CD4-positive, alpha-beta memory T cell (primary cell): ENCODE data around the gene GCN1. TPM values are rescaled to one million over a fixed set of nuclear protein-coding genes. Genes with fewer than 3 reads are reported as not detected.

Experiments used
- CTCF ChIA-PET: fragments of 350-600 bp; sonication (Branson Sonifier 250); formaldehyde crosslinking; loops from one replicate; lab custom pipeline; 2021; ENCODE audit warnings: inconsistent platforms; ENCODE audit not compliant: partially characterized antibody; lab: Charles Lee
- POLR2A ChIA-PET: fragments of 350-600 bp; sonication (Branson Sonifier 250); formaldehyde crosslinking; loops from one replicate; lab custom pipeline; 2021; ENCODE audit not compliant: partially characterized antibody; lab: Charles Lee
- DNase-seq, 5 donors: peaks; one replicate each; pipeline versions ENCODE4 v3.0.0 to v3.0.0-alpha.2; 2020 to 2022; ENCODE audit warnings: mixed read lengths in 1 of 5
- H3K27ac ChIP-seq: one replicate; pipeline ENCODE4 v1.7.0; 2013; ENCODE audit warnings: low read depth, low read length
- H3K27me3 ChIP-seq: 2 replicates; pipeline ENCODE4 v1.7.0; 2013; ENCODE audit warnings: mild to moderate bottlenecking, low read length, moderate library complexity; ENCODE audit not compliant: insufficient read depth
- H3K36me3 ChIP-seq: 2 replicates; pipeline ENCODE4 v1.7.0; 2013; ENCODE audit warnings: mild to moderate bottlenecking, low read length, moderate library complexity; ENCODE audit not compliant: insufficient read depth
- H3K4me1 ChIP-seq: 2 replicates; pipeline ENCODE4 v1.7.0; 2013; ENCODE audit warnings: mild to moderate bottlenecking, low read length, moderate library complexity; ENCODE audit not compliant: insufficient read depth
- H3K4me3 ChIP-seq, 2 donors: one replicate each; pipeline ENCODE4 v1.7.0; 2013; ENCODE audit warnings: low read length in 2 of 2, mild to moderate bottlenecking in 1 of 2
- H3K9me3 ChIP-seq, 2 donors: one replicate each; pipeline ENCODE4 v1.7.0; 2013; ENCODE audit warnings: low read length in 2 of 2, control low read depth in 1 of 2; ENCODE audit not compliant: control insufficient read depth in 1 of 2
- H3K27ac Mint-ChIP-seq, 7 donors: one replicate each; pipeline ENCODE4 v1.8.0; 2020 to 2021; ENCODE audit warnings: mixed read lengths in 7 of 7, mild to moderate bottlenecking in 6 of 7, inconsistent platforms in 3 of 7, moderate library complexity in 3 of 7
- H3K27me3 Mint-ChIP-seq, 2 donors: one replicate each; pipeline ENCODE4 v1.8.0; 2020 to 2021; ENCODE audit warnings: mixed read lengths in 2 of 2
- H3K36me3 Mint-ChIP-seq, 2 donors: one replicate each; pipeline ENCODE4 v1.8.0; 2020 to 2021; ENCODE audit warnings: mixed read lengths in 2 of 2, inconsistent platforms in 1 of 2, mild to moderate bottlenecking in 1 of 2
- H3K4me1 Mint-ChIP-seq, 4 donors: one replicate each; pipeline ENCODE4 v1.8.0; 2020 to 2021; ENCODE audit warnings: mixed read lengths in 4 of 4, mild to moderate bottlenecking in 1 of 4
- H3K4me3 Mint-ChIP-seq, 8 donors: one replicate each; pipeline ENCODE4 v1.8.0; 2020 to 2021; ENCODE audit warnings: mixed read lengths in 8 of 8, mild to moderate bottlenecking in 7 of 8, moderate library complexity in 6 of 8, inconsistent platforms in 3 of 8
- H3K9me3 Mint-ChIP-seq, 8 donors: one replicate each; pipeline ENCODE4 v1.8.0; 2020 to 2021; ENCODE audit warnings: mixed read lengths in 8 of 8, mild to moderate bottlenecking in 5 of 8, inconsistent platforms in 3 of 8, moderate library complexity in 1 of 8
- intact Hi-C: fragments of 100-400 bp; cut with micrococcal nuclease; formaldehyde crosslinking; loops from one replicate; pipeline ENCODE4 v1.15.1; 2023
- polyA plus RNA-seq, 2 donors: library from polyadenylated mRNA; unstranded; fragments of 300-500 nt; fragmentation: Illumina TruSeq; gene quantifications; one replicate each; pipeline ENCODE4 v1.2.3, GENCODE V29; 2021
- total RNA-seq, 2 experiments: library from RNA; stranded (reverse); gene quantifications; one replicate each; pipeline ENCODE4 v1.2.3, GENCODE V29; 2021

GCN1 gene
- total and polyA plus RNA-seq, 4 experiments from 2014 or later = 13.9 to 132 (median 78.1) TPM

DNA sequence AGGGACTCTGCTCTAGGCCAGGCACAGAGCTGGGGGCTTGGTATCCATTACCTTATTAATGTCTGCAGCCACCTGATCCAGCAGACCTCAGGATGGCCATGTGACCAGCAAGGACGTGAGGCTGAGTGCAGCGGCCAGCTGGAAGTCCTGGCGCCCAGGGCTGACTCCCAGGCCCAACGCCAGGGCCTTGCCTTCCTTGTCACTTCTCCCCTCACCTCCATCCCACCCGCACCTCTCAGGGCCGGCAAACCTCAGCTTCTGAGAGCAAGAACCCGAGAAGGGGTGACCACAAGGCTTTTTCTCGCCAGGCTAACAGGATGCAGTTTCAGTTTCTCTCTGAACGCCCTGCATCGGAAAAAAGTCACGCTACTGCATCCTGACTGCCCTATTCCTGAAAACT, 93.3 kb downstream of the GCN1 start:
- Mint-ChIP-seq H3K9me3 (peaks cover 0 to 2% (median 0%) of the 10 kb centered on the region in 8 donors), H3K27ac (peak overlapping the region; percentile 55 to 91 (median 81)), H3K36me3 (peaks cover 23 to 67% of the 10 kb centered on the region in 2 donors), H3K4me1 (peaks cover 15 to 48% (median 22%) of the 10 kb centered on the region in 4 donors), H3K27me3 (no peaks in the 10 kb centered on the region), H3K4me3 (peak overlapping the region in 7 of 8 donors; percentile 70 to 81 (median 73))
- H3K27ac ChIP-seq = peak overlapping the region; percentile 20
- intact Hi-C loops = no loop called here
- POLR2A ChIA-PET = interaction anchor here (0.7 to 1.1 kb wide), 2 partner anchors 14 to 16 kb away, joined by 3 read pairs; partner anchors contain the start of gene RAB35
- H3K9me3 ChIP-seq = no peaks in the 10 kb centered on the region
- no peak for DNase-seq
- H3K4me3 ChIP-seq = no peak overlapping the region
- no peaks in the 10 kb centered on the region for H3K27me3 ChIP-seq
- peaks cover 25% of the 10 kb centered on the region for H3K4me1 ChIP-seq
- peaks cover 56% of the 10 kb centered on the region for H3K36me3 ChIP-seq
- CTCF ChIA-PET = interaction anchor here (0.9 kb wide), 1 partner anchor 14 kb away, joined by 3 read pairs; no protein-coding TSS in a partner anchor

DNA sequence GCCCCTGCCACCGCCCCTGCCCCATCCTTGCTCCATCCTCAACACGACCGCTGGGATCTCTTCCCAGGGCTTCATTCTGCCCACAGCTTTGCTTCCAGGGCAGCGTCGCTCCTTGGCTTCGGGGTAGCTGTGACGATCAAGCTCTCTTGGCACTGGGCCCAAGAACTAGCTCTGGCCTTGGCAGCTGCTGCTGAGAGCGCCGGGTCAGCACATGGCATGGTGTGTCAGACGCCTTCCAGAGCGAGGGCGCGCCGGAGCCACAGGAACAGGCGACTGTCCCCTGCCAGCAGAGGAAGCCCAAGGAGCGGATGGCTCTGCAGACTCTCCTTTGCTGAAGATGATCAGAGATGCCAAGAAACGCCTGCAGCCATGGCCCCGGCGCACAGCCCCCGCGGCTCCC, 93.9 kb downstream of the GCN1 start:
- ChIA-PET POLR2A (interaction anchor here (0.7 to 1.1 kb wide), 4 partner anchors 14 to 101 kb away, joined by 3 to 4 read pairs (median 3); partner anchors contain the start of genes RAB35 and RPLP0), CTCF (interaction anchor here (0.9 kb wide), 2 partner anchors 14 to 166 kb away, joined by 3 read pairs; no protein-coding TSS in a partner anchor)
- Histone ChIP-seq H3K27me3 (no peaks in the 10 kb centered on the region), H3K27ac (no peak overlapping the region), H3K4me1 (peaks cover 25% of the 10 kb centered on the region), H3K4me3 (no peak overlapping the region), H3K36me3 (peaks cover 56% of the 10 kb centered on the region), H3K9me3 (no peaks in the 10 kb centered on the region)
- Mint-ChIP-seq H3K9me3 (peaks cover 0 to 2% (median 0%) of the 10 kb centered on the region in 8 donors), H3K4me1 (peaks cover 11 to 43% (median 19%) of the 10 kb centered on the region in 4 donors), H3K4me3 (no peak overlapping the region), H3K27ac (peak overlapping the region in 1 of 7 donors; percentile 92), H3K27me3 (no peaks in the 10 kb centered on the region), H3K36me3 (peaks cover 19 to 67% of the 10 kb centered on the region in 2 donors)
- intact Hi-C loops = no loop called here
- DNase-seq = no peak

DNA sequence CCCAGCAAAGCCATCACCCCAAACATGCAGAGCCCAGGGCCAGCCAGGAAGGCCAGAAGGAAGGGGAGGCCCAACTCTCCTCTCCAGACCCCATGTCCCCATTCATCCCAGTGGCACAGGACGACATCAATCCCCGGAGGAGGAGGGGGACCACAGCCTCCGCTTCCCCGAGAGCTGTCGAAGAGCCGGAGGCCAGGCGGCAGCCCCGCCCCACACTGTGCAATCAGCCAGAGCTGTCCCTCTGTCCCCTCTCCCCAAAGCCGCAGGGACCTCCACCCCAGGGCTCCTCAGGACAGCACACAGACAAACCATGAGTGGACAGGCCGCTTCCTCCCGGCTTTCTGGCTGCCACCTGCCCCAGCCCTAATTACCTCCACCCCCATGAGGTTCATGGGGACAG, 94.8 kb downstream of the GCN1 start:
- no peaks in the 10 kb centered on the region for H3K9me3 Mint-ChIP-seq
- DNase-seq = no peak
- Histone ChIP-seq H3K4me3 (no peak overlapping the region), H3K9me3 (no peaks in the 10 kb centered on the region), H3K4me1 (peaks cover 25% of the 10 kb centered on the region), H3K27me3 (no peaks in the 10 kb centered on the region), H3K27ac (no peak overlapping the region), H3K36me3 (peaks cover 51% of the 10 kb centered on the region)
- no peaks in the 10 kb centered on the region for H3K27me3 Mint-ChIP-seq
- ChIA-PET CTCF (interaction anchor here (0.9 kb wide), 1 partner anchor 167 kb away, joined by 3 read pairs; no protein-coding TSS in a partner anchor), POLR2A (interaction anchor here (0.8 to 0.9 kb wide), 3 partner anchors 16 to 111 kb away, joined by 3 to 5 read pairs (median 4); partner anchors contain the start of genes BICDL1 and RPLP0)
- H3K36me3 Mint-ChIP-seq = peaks cover 12 to 61% of the 10 kb centered on the region in 2 donors
- peak overlapping the region in 4 of 7 donors; percentile 42 to 66 (median 62) for H3K27ac Mint-ChIP-seq
- H3K4me1 Mint-ChIP-seq = peaks cover 5 to 36% (median 14%) of the 10 kb centered on the region in 4 donors
- intact Hi-C loops = no loop called here
- H3K4me3 Mint-ChIP-seq = no peak overlapping the region

- H3K4me3 ChIP-seq = no peak overlapping the region
- no peak for DNase-seq
- H3K4me1 ChIP-seq = peaks cover 25% of the 10 kb centered on the region
- ChIA-PET POLR2A (no interaction called here), CTCF (no interaction called here)
- H3K27ac ChIP-seq = no peak overlapping the region
- peak overlapping the region in 1 of 7 donors; percentile 10 for H3K27ac Mint-ChIP-seq
- intact Hi-C loops = no loop called here
- no peak overlapping the region for H3K4me3 Mint-ChIP-seq
- H3K9me3 ChIP-seq = no peaks in the 10 kb centered on the region
- no peaks in the 10 kb centered on the region for H3K27me3 ChIP-seq
- H3K36me3 Mint-ChIP-seq = peaks cover 9 to 59% of the 10 kb centered on the region in 2 donors
- H3K27me3 Mint-ChIP-seq = no peaks in the 10 kb centered on the region
- H3K4me1 Mint-ChIP-seq = peaks cover 5 to 30% (median 12%) of the 10 kb centered on the region in 4 donors
- H3K36me3 ChIP-seq = peaks cover 45% of the 10 kb centered on the region
- H3K9me3 Mint-ChIP-seq = no peaks in the 10 kb centered on the region
These were observed 95.6 kb downstream of the GCN1 start for GRCh38 chr12:120098756-120099470.

DNA sequence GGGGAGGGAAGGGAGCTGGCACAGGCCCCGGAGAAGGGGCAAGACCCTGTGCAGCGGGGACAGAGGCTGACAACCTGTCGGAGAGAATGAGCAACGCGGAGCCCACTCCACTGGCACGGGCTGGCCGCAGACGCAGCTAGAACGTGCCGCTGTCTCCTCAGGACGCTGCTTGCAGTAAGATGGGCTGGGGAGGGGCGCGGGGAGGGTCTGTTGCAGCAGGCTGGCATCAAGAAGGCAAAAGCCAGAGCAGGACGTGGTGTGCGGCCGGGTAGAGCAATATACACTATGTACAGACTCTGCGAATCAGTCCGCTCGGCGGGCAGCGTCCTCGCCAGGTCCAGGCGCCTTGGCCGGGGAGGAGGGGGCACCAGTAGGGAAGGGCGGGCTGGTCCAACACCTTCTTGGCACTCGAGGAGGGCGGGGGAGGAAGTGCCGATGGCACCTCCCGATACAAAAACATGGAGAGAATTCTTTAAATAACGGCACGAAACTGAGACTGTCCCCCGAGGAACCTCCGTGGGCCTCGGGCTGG, 97.8 kb downstream of the GCN1 start:
- H3K27ac ChIP-seq = no peak overlapping the region
- POLR2A ChIA-PET = interaction anchor here (1.5 to 2.0 kb wide), 2 partner anchors 10 to 20 kb away, joined by 4 to 5 read pairs; partner anchors contain the start of gene RAB35
- CTCF ChIA-PET = no interaction called here
- no peak for DNase-seq
- Mint-ChIP-seq H3K27me3 (no peaks in the 10 kb centered on the region), H3K36me3 (peaks cover 3 to 56% of the 10 kb centered on the region in 2 donors), H3K4me1 (peaks cover 4 to 17% (median 7%) of the 10 kb centered on the region in 4 donors), H3K9me3 (no peaks in the 10 kb centered on the region), H3K27ac (peak overlapping the region in 2 of 7 donors; percentile 17 to 44), H3K4me3 (no peak overlapping the region)
- H3K4me1 ChIP-seq = peaks cover 12% of the 10 kb centered on the region
- H3K27me3 ChIP-seq = no peaks in the 10 kb centered on the region
- H3K4me3 ChIP-seq = no peak overlapping the region
- H3K9me3 ChIP-seq = no peaks in the 10 kb centered on the region
- peaks cover 32% of the 10 kb centered on the region for H3K36me3 ChIP-seq
- intact Hi-C loops = no loop called here

DNA sequence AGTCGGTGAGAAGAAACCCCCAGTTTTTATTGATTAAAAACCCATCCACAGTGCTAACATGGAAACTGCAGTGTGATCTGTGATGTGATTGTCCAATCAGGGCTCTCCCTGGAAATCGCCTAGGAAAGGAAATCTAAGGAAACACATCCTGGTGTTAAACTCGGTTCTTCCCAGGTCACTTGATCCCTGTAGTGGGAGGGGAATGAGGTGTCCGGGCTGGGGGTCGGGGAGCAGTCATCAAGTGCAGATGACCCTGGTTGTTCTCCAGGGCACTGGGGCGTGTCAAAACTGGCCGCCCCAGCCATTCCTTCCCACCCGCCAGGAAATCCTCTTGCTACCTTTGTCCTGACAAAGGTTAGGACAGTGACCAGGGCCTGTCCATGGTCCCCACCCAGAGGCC, 98.8 kb downstream of the GCN1 start:
- POLR2A ChIA-PET = no interaction called here
- Histone ChIP-seq H3K27me3 (no peaks in the 10 kb centered on the region), H3K4me1 (peaks cover 2% of the 10 kb centered on the region), H3K9me3 (no peaks in the 10 kb centered on the region), H3K4me3 (no peak overlapping the region), H3K27ac (no peak overlapping the region), H3K36me3 (peaks cover 41% of the 10 kb centered on the region)
- no peaks in the 10 kb centered on the region for H3K27me3 Mint-ChIP-seq
- peaks cover 11 to 60% of the 10 kb centered on the region in 2 donors for H3K36me3 Mint-ChIP-seq
- no peak overlapping the region for H3K4me3 Mint-ChIP-seq
- H3K9me3 Mint-ChIP-seq = no peaks in the 10 kb centered on the region
- H3K27ac Mint-ChIP-seq = no peak overlapping the region
- H3K4me1 Mint-ChIP-seq = peaks cover 3 to 9% (median 6%) of the 10 kb centered on the region in 4 donors
- CTCF ChIA-PET = no interaction called here
- intact Hi-C loops = no loop called here
- DNase-seq = no peak

- Mint-ChIP-seq H3K27me3 (no peaks in the 10 kb centered on the region), H3K9me3 (no peaks in the 10 kb centered on the region), H3K27ac (no peak overlapping the region), H3K4me3 (no peak overlapping the region), H3K4me1 (peaks cover 2 to 7% (median 5%) of the 10 kb centered on the region in 4 donors), H3K36me3 (peaks cover 12 to 60% of the 10 kb centered on the region in 2 donors)
- Histone ChIP-seq H3K4me1 (no peaks in the 10 kb centered on the region), H3K27ac (no peak overlapping the region), H3K27me3 (no peaks in the 10 kb centered on the region), H3K36me3 (peaks cover 39% of the 10 kb centered on the region), H3K4me3 (no peak overlapping the region), H3K9me3 (no peaks in the 10 kb centered on the region)
- intact Hi-C loops = no loop called here
- CTCF ChIA-PET = no interaction called here
- POLR2A ChIA-PET = interaction anchor here (1.3 kb wide), 1 partner anchor 20 kb away, joined by 3 read pairs; no protein-coding TSS in a partner anchor
- no peak for DNase-seq
These were observed 99.2 kb downstream of the GCN1 start for GRCh38 chr12:120095331-120095730.
